Uterus (tissue), 2 donors: ENCODE measurements around the gene ALKBH6.
"Not testable (repeated sequence)": the region's sequence is repeated elsewhere in the genome, so short reads cannot be mapped to it uniquely, and the experiment has no call there.

ENCODE experiments used
- CTCF ChIP-seq, 4 experiments: fragments of 200-600 bp in 2 of 4; fragments of 450-650 bp in 2 of 4; sonication (generic) in 2 of 4; IDR thresholded peaks; one replicate each; pipeline ENCODE4 v1.5.1; 2016 to 2019; ENCODE audit warnings: antibody characterized with exemption in 4 of 4, mild to moderate bottlenecking in 2 of 4, moderate library complexity in 1 of 4
- POLR2A ChIP-seq, 2 donors: fragments of 450-650 bp; IDR thresholded peaks; one replicate each; pipeline ENCODE4 v1.6.1; 2016; ENCODE audit warnings: antibody characterized with exemption in 2 of 2, mild to moderate bottlenecking in 1 of 2, moderate library complexity in 1 of 2

- not testable (repeated sequence) for TF ChIP-seq POLR2A, CTCF (IDR thresholded peaks at IDR 0.05)
These were observed 27.1 kb upstream of the ALKBH6 start for GRCh38 chr19:36041092-36041491.
